SU-DHL-6 (cell line): ENCODE data around the gene MDFI.

Experiments used
- H2AFZ ChIP-seq: fragments of 200-600 bp; sonication (generic); 2 replicates; pipeline ENCODE4 v1.6.1; 2014; ENCODE audit warnings: low read depth, mild to moderate bottlenecking, moderate library complexity, mixed read lengths, antibody characterized with exemption, low read length; ENCODE audit not compliant: severe bottlenecking
- H3F3A ChIP-seq: fragments of 200-600 bp; shearing (Covaris generic); 2 replicates; pipeline ENCODE4 v1.6.0; 2016; ENCODE audit warnings: antibody characterized with exemption, mild to moderate bottlenecking; ENCODE audit not compliant: insufficient read depth
- H3K27ac ChIP-seq: fragments of 200-600 bp; sonication (generic); 2 replicates; pipeline ENCODE4 v1.5.1; 2016; ENCODE audit warnings: low read depth, mild to moderate bottlenecking, low read length, moderate library complexity, mixed read lengths
- H3K27me3 ChIP-seq: fragments of 200-600 bp; sonication (generic), shearing (Covaris generic); 2 replicates; pipeline ENCODE4 v1.6.0; 2014; ENCODE audit warnings: mild to moderate bottlenecking, low read length
- H3K36me3 ChIP-seq: fragments of 200-600 bp; sonication (generic); 2 replicates; pipeline ENCODE4 v1.6.1; 2014; ENCODE audit warnings: mild to moderate bottlenecking, low read length, mixed read lengths
- H3K4me2 ChIP-seq: fragments of 300-600, 200-600 bp; shearing (Covaris generic), sonication (generic); 2 replicates; pipeline ENCODE4 v1.6.0; 2014; ENCODE audit warnings: low read length, low read depth, mild to moderate bottlenecking; ENCODE audit not compliant: poor library complexity, severe bottlenecking
- H3K4me3 ChIP-seq: fragments of 200-600 bp; sonication (generic); 2 replicates; pipeline ENCODE4 v1.5.1; 2014; ENCODE audit warnings: antibody characterized with exemption, low read length, mild to moderate bottlenecking, mixed read lengths; ENCODE audit not compliant: insufficient read depth, poor library complexity, severe bottlenecking
- H3K79me2 ChIP-seq: fragments of 200-600 bp; sonication (generic); 2 replicates; pipeline ENCODE4 v1.6.1; 2014; ENCODE audit warnings: mild to moderate bottlenecking, low read length, moderate library complexity; ENCODE audit not compliant: insufficient read depth
- H3K9ac ChIP-seq: fragments of 200-600 bp; sonication (generic); 2 replicates; pipeline ENCODE4 v1.7.0; 2014; ENCODE audit warnings: mild to moderate bottlenecking, low read length
- H3K9me2 ChIP-seq: fragments of 200-600 bp; sonication (generic); replicated peaks from 2 replicates; pipeline ENCODE4 v1.6.1; 2014; ENCODE audit warnings: low read length; ENCODE audit not compliant: insufficient read depth
- H3K9me3 ChIP-seq: fragments of 200-600 bp; sonication (generic); 2 replicates; pipeline ENCODE4 v1.6.1; 2014; ENCODE audit warnings: low read length, mixed read lengths; ENCODE audit not compliant: insufficient read depth
- H4K20me1 ChIP-seq: fragments of 200-600 bp; sonication (generic); 2 replicates; pipeline ENCODE4 v1.6.1; 2014; ENCODE audit warnings: low read depth, mild to moderate bottlenecking, antibody characterized with exemption, low read length, moderate library complexity, mixed read lengths
- CTCF ChIP-seq: fragments of 200-600 bp; sonication (generic); IDR thresholded peaks from one replicate; pipeline ENCODE4 v1.5.1; 2017; ENCODE audit warnings: antibody characterized with exemption, mild to moderate bottlenecking, low read length, moderate library complexity; ENCODE audit not compliant: insufficient read depth, poor library complexity, severe bottlenecking
- EZH2phosphoT487 ChIP-seq: fragments of 200-600 bp; sonication (generic), shearing (Covaris generic); conservative IDR thresholded peaks from 2 replicates; pipeline ENCODE4 v1.6.1; 2018; ENCODE audit warnings: mild to moderate bottlenecking, antibody characterized with exemption, low read length, moderate library complexity, mixed read lengths

Gene MDFI

GRCh38 chr6:41634657-41635056 lies 3.6 kb upstream of the MDFI start:
- Histone ChIP-seq H3F3A (no peaks in the 10 kb centered on the region), H3K36me3 (no peaks in the 10 kb centered on the region), H3K79me2 (no peaks in the 10 kb centered on the region), H3K27me3 (0 out of 2 replicates have a peak, but pooled peaks cover 3% of the 10 kb centered on the region), H3K9ac (no peak overlapping the region), H3K4me3 (no peak overlapping the region), H4K20me1 (no peaks in the 10 kb centered on the region), H3K4me2 (no peak overlapping the region), H3K9me2 (no peaks in the 10 kb centered on the region), H3K27ac (no peak overlapping the region), H2AFZ (no peak overlapping the region), H3K9me3 (no peaks in the 10 kb centered on the region)
- TF ChIP-seq EZH2phosphoT487 (no peak), CTCF (no peak)

GRCh38 chr6:41635365-41635764 lies 2.9 kb upstream of the MDFI start:
- no peak overlapping the region for H3K27ac ChIP-seq
- no peaks in the 10 kb centered on the region for H3F3A ChIP-seq
- H3K4me2 ChIP-seq, result no peak overlapping the region
- no peak for TF ChIP-seq EZH2phosphoT487
- TF ChIP-seq CTCF, result no peak
- 0 out of 2 replicates have a peak, but pooled peaks cover 3% of the 10 kb centered on the region for H3K27me3 ChIP-seq
- H3K36me3 ChIP-seq, result no peaks in the 10 kb centered on the region
- H3K79me2 ChIP-seq, result no peaks in the 10 kb centered on the region
- no peak overlapping the region for H2AFZ ChIP-seq
- H3K4me3 ChIP-seq, result no peak overlapping the region
- no peak overlapping the region for H3K9ac ChIP-seq
- no peaks in the 10 kb centered on the region for H3K9me2 ChIP-seq
- H4K20me1 ChIP-seq, result no peaks in the 10 kb centered on the region
- H3K9me3 ChIP-seq, result no peaks in the 10 kb centered on the region

GRCh38 chr6:41636833-41637193 lies 1.5 kb upstream of the MDFI start:
- Histone ChIP-seq H3K79me2 (no peaks in the 10 kb centered on the region), H3K27ac (no peak overlapping the region), H2AFZ (no peak overlapping the region), H3K4me2 (no peak overlapping the region), H3K27me3 (0 out of 2 replicates have a peak, but pooled peaks cover 3% of the 10 kb centered on the region), H3F3A (no peaks in the 10 kb centered on the region), H3K9ac (no peak overlapping the region), H3K4me3 (no peak overlapping the region), H3K36me3 (no peaks in the 10 kb centered on the region), H3K9me2 (no peaks in the 10 kb centered on the region), H4K20me1 (no peaks in the 10 kb centered on the region), H3K9me3 (no peaks in the 10 kb centered on the region)
- no peak for TF ChIP-seq CTCF
- TF ChIP-seq EZH2phosphoT487, result no peak
